ENCODE data around the gene TKT.

TKT gene

DNA sequence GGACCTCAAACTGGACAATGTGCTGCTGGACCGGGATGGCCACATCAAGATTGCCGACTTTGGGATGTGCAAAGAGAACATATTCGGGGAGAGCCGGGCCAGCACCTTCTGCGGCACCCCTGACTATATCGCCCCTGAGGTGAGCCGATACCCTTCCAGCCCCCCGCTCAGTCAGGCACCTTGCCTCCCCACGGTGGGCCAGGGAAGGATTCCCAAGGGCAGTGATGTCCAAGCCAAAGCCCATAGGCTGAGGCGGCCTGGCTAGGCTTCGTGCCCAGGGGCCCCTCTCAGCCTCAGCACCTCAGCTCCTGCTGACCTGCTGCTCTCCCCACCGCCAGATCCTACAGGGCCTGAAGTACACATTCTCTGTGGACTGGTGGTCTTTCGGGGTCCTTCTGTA is 67.1 kb downstream of the TKT start:
- TF ChIP-seq, protein P1, sequence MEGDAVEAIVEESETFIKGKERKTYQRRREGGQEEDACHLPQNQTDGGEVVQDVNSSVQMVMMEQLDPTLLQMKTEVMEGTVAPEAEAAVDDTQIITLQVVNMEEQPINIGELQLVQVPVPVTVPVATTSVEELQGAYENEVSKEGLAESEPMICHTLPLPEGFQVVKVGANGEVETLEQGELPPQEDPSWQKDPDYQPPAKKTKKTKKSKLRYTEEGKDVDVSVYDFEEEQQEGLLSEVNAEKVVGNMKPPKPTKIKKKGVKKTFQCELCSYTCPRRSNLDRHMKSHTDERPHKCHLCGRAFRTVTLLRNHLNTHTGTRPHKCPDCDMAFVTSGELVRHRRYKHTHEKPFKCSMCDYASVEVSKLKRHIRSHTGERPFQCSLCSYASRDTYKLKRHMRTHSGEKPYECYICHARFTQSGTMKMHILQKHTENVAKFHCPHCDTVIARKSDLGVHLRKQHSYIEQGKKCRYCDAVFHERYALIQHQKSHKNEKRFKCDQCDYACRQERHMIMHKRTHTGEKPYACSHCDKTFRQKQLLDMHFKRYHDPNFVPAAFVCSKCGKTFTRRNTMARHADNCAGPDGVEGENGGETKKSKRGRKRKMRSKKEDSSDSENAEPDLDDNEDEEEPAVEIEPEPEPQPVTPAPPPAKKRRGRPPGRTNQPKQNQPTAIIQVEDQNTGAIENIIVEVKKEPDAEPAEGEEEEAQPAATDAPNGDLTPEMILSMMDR (conservative IDR thresholded peaks at IDR 0.05): no peak
- no peak for TF ChIP-seq ZFX (IDR thresholded peaks at IDR 0.05)
- H3K27ac ChIP-seq: no peak overlapping the region

DNA sequence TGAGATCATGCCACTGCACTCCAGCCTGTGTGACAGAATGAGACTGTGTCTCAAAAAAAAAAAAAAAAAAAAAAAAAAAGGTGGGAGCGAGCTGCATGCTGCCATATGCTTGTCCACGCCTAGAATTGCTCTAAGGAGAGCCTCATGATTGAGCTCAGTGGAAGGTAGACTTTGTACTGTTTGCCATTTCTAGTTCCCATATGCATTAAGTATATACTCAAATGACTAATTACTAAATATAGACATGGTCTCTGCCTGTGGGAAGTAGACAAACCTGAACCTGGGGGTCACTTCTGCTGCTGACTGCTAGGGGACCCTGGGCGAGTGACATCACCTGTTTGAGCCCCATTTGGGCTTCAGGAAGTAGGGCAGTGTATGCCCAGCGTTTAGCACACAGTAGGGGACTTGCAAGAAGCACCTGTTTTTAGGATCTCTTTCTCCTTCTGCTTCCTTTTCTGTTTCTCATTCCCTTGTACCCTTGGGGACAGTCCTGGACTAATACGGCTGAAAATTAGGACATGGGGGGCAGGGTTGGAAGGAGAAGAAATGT is 67.6 kb downstream of the TKT start:
- TF ChIP-seq ZFX (IDR thresholded peaks at IDR 0.05): no peak
- TF ChIP-seq, protein P1 (conservative IDR thresholded peaks at IDR 0.05): no peak
- no peak overlapping the region for H3K27ac ChIP-seq

DNA sequence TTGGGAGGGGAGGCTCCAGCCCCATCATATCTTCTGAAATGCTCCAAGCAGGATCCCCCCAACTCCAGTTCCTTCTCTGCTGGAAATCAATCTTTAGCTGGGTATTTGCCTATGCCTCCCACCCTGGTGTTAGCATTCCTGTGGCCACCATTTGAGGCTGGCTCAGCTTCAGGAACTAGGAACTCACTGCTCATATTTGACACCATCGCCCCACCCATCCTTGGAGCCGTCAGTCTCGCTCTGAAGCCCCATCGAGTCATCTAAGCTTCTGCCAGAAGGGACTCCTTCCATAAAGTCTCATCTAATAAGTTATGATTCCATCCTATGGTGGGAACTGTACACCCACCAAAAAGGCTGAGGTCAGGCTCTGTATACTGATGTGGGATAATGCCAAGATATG is 68.4 kb downstream of the TKT start:
- TF ChIP-seq, protein P1 (conservative IDR thresholded peaks at IDR 0.05): no peak
- no peak for TF ChIP-seq ZFX (IDR thresholded peaks at IDR 0.05)

DNA sequence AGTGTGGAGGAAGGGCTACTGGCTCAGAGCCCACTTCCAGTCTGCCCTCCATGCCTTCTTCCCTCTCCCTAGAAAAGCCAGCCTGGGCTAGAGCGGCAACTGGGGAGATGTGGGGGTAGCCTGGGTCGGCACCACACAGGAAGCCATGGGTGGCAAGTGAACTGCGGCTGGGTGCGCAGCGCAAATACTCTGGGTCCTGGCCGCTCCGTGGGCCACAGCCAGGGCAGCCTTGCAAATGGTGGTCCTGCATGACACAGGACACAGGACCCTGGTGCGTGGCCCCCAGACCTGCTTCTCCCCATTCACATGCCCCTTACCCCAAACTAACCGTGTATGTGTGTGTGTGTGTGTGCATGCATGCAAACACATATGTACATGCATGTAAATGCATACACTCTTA is 69.1 kb downstream of the TKT start:
- TF ChIP-seq, protein P1 (conservative IDR thresholded peaks at IDR 0.05): no peak
- no peak for TF ChIP-seq ZFX (IDR thresholded peaks at IDR 0.05)
- H3K27ac ChIP-seq: no peak overlapping the region

More for the DNA sequence above, 68.4 kb downstream of the TKT start:
- no peak overlapping the region for H3K27ac ChIP-seq

DNA sequence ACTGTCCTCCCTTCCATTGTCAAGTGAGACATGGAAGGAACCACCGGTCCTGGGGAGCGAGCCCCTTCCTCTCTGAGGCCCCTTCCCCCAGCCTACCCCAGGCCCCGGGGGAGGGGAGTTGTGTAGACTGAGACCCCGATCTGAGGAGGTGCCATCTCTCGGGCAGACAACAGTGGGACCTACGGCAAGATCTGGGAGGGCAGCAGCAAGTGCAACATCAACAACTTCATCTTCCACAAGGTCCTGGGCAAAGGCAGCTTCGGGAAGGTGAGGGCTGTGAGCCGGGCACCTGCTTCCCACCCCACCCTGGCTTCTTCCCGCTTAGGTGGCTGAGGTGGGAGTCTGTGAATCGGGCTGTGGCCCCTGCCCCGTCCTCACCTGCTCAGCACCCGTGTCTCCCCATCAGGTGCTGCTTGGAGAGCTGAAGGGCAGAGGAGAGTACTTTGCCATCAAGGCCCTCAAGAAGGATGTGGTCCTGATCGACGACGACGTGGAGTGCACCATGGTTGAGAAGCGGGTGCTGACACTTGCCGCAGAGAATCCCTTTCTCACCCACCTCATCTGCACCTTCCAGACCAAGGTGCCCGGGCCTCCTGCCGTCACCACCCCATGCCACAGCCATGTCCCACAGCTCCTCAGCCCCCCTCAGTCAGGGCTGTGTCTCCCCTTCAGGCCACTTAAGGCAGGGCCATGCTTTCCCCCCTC is 69.9 kb downstream of the TKT start:
- H3K27ac ChIP-seq: no peak overlapping the region
- no peak for TF ChIP-seq ZFX (IDR thresholded peaks at IDR 0.05)
- TF ChIP-seq, protein P1 (conservative IDR thresholded peaks at IDR 0.05): no peak

DNA sequence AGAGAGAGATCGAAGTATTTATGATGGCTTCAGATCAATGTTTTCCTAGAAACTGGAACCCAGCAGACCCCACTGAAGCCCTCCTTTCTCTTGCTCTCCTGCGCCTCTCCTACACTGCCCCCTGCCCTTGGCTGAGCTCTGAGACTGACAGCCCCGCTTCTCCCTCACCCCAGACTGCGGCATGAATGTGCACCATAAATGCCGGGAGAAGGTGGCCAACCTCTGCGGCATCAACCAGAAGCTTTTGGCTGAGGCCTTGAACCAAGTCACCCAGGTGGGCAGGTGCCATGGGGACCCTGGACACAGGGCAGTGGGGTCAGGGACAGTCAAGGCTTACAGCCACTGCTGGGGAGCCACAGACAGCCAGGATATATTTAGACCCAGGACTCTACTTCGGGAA is 71.1 kb downstream of the TKT start:
- no peak overlapping the region for H3K27ac ChIP-seq
- TF ChIP-seq, protein P1 (conservative IDR thresholded peaks at IDR 0.05): no peak
- no peak for TF ChIP-seq ZFX (IDR thresholded peaks at IDR 0.05)

DNA sequence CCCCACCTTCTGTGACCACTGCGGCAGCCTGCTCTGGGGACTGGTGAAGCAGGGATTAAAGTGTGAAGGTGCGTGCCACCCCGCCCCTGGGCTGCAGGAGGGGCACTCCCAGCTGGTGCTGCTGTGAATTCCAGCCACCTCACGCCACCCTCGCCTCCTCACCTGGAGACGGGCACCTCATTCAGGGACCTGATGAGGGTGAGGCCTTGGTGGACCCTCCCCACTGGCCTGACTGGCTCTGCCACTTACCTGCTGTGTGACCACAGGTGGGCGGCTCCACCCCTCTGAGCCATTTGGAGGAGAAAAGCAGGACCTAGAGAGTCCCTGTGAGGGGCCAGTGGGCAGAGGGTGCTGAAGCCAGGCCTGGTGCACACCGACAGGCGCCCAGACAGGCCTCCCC is 72.3 kb downstream of the TKT start:
- TF ChIP-seq, protein P1 (conservative IDR thresholded peaks at IDR 0.05): no peak
- TF ChIP-seq ZFX (IDR thresholded peaks at IDR 0.05): no peak
- no peak overlapping the region for H3K27ac ChIP-seq
